ENCODE measurements around the gene RACK1. TPM values are rescaled to one million over a fixed set of nuclear protein-coding genes. Genes with fewer than 3 reads are reported as not detected.

RACK1 gene
- total and polyA plus RNA-seq, 2 of the 13 experiments (the other 11 are each of a cell fraction or from before 2014, with no cell fraction given), result 2,514 to 6,141 TPM

DNA sequence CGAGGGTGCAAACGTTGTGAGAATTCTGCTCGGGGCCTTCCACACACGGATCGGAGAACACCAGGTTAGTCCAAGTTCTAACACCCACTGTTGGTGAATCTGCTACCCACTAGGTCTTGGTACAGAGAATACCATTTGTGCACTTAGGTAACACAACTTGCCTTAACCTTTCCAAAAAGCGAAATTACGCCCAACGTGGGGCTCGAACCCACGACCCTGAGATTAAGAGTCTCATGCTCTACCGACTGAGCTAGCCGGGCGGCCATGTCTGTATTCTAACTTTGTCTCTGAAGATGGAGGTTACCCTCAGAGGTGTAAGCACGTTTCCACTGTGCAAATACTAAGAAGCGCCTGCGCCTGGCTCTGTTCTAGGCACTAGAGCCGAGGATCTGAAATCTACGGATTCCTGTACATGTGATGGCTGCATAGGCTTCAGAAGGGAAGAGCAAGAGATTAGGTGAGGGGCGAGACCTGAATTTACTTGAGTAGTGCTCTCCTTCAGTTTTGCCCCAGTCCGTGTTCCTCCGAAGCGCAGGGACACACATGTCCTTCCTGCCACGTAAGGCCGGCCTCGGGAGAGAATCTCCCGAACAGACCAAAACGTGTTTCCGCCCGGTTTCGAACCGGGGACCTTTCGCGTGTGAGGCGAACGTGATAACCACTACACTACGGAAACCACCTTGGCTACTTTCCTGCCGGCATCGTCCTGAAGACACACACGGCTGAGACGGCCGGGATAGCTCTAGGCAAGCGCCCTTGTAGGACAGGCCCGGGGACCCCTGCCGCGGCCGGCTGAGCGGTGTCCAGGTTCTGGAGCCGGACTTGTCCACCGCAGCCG lies 21.7 kb downstream of the RACK1 start (continued):
- TF ChIP-seq, protein P1, sequence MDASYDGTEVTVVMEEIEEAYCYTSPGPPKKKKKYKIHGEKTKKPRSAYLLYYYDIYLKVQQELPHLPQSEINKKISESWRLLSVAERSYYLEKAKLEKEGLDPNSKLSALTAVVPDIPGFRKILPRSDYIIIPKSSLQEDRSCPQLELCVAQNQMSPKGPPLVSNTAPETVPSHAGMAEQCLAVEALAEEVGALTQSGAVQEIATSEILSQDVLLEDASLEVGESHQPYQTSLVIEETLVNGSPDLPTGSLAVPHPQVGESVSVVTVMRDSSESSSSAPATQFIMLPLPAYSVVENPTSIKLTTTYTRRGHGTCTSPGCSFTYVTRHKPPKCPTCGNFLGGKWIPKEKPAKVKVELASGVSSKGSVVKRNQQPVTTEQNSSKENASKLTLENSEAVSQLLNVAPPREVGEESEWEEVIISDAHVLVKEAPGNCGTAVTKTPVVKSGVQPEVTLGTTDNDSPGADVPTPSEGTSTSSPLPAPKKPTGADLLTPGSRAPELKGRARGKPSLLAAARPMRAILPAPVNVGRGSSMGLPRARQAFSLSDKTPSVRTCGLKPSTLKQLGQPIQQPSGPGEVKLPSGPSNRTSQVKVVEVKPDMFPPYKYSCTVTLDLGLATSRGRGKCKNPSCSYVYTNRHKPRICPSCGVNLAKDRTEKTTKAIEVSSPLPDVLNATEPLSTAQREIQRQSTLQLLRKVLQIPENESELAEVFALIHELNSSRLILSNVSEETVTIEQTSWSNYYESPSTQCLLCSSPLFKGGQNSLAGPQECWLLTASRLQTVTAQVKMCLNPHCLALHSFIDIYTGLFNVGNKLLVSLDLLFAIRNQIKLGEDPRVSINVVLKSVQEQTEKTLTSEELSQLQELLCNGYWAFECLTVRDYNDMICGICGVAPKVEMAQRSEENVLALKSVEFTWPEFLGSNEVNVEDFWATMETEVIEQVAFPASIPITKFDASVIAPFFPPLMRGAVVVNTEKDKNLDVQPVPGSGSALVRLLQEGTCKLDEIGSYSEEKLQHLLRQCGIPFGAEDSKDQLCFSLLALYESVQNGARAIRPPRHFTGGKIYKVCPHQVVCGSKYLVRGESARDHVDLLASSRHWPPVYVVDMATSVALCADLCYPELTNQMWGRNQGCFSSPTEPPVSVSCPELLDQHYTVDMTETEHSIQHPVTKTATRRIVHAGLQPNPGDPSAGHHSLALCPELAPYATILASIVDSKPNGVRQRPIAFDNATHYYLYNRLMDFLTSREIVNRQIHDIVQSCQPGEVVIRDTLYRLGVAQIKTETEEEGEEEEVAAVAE (CRISPR knock-in tag; IDR thresholded peaks at IDR 0.05; ENCODE audit: borderline replicate concordance), result no peak; the same call in 1 of the 2 replicates
- TF ChIP-seq GLI4 (CRISPR knock-in tag; IDR thresholded peaks at IDR 0.05; ENCODE audit: borderline replicate concordance) (no peak; the same call in 1 of the 2 replicates), ZBTB21 (CRISPR knock-in tag; IDR thresholded peaks at IDR 0.05) (no peak), SMAD3 (CRISPR knock-in tag; IDR thresholded peaks at IDR 0.05) (peak; percentile 91), IKZF1 (IDR thresholded peaks at IDR 0.05) (no peak), ZNF343 (CRISPR knock-in tag; IDR thresholded peaks at IDR 0.05) (no peak), ZNF619 (CRISPR knock-in tag; IDR thresholded peaks at IDR 0.05) (peak; percentile 71), ZNF569 (CRISPR knock-in tag; IDR thresholded peaks at IDR 0.05; ENCODE audit: borderline replicate concordance) (no peak), ZNF251 (CRISPR knock-in tag; IDR thresholded peaks at IDR 0.05) (no peak), NFYB (CRISPR knock-in tag; IDR thresholded peaks at IDR 0.05) (no peak), ZZZ3 (CRISPR knock-in tag; IDR thresholded peaks at IDR 0.05; ENCODE audit: borderline replicate concordance) (no peak), TBX3 (IDR thresholded peaks at IDR 0.05; ENCODE audit: borderline replicate concordance) (peak; percentile 49; the same call in 1 of the 2 replicates), ZNF136 (CRISPR knock-in tag; IDR thresholded peaks at IDR 0.05; ENCODE audit: low read depth) (peak; percentile 93; the same call in 1 of the 2 replicates)
- TF ChIP-seq, protein P2, sequence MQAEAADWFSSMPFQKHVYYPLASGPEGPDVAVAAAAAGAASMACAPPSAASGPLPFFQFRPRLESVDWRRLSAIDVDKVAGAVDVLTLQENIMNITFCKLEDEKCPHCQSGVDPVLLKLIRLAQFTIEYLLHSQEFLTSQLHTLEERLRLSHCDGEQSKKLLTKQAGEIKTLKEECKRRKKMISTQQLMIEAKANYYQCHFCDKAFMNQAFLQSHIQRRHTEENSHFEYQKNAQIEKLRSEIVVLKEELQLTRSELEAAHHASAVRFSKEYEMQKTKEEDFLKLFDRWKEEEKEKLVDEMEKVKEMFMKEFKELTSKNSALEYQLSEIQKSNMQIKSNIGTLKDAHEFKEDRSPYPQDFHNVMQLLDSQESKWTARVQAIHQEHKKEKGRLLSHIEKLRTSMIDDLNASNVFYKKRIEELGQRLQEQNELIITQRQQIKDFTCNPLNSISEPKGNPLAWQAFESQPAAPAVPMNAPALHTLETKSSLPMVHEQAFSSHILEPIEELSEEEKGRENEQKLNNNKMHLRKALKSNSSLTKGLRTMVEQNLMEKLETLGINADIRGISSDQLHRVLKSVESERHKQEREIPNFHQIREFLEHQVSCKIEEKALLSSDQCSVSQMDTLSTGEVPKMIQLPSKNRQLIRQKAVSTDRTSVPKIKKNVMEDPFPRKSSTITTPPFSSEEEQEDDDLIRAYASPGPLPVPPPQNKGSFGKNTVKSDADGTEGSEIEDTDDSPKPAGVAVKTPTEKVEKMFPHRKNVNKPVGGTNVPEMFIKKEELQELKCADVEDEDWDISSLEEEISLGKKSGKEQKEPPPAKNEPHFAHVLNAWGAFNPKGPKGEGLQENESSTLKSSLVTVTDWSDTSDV (CRISPR knock-in tag; IDR thresholded peaks at IDR 0.05), result peak; percentile 97
- TF ChIP-seq, protein P3, sequence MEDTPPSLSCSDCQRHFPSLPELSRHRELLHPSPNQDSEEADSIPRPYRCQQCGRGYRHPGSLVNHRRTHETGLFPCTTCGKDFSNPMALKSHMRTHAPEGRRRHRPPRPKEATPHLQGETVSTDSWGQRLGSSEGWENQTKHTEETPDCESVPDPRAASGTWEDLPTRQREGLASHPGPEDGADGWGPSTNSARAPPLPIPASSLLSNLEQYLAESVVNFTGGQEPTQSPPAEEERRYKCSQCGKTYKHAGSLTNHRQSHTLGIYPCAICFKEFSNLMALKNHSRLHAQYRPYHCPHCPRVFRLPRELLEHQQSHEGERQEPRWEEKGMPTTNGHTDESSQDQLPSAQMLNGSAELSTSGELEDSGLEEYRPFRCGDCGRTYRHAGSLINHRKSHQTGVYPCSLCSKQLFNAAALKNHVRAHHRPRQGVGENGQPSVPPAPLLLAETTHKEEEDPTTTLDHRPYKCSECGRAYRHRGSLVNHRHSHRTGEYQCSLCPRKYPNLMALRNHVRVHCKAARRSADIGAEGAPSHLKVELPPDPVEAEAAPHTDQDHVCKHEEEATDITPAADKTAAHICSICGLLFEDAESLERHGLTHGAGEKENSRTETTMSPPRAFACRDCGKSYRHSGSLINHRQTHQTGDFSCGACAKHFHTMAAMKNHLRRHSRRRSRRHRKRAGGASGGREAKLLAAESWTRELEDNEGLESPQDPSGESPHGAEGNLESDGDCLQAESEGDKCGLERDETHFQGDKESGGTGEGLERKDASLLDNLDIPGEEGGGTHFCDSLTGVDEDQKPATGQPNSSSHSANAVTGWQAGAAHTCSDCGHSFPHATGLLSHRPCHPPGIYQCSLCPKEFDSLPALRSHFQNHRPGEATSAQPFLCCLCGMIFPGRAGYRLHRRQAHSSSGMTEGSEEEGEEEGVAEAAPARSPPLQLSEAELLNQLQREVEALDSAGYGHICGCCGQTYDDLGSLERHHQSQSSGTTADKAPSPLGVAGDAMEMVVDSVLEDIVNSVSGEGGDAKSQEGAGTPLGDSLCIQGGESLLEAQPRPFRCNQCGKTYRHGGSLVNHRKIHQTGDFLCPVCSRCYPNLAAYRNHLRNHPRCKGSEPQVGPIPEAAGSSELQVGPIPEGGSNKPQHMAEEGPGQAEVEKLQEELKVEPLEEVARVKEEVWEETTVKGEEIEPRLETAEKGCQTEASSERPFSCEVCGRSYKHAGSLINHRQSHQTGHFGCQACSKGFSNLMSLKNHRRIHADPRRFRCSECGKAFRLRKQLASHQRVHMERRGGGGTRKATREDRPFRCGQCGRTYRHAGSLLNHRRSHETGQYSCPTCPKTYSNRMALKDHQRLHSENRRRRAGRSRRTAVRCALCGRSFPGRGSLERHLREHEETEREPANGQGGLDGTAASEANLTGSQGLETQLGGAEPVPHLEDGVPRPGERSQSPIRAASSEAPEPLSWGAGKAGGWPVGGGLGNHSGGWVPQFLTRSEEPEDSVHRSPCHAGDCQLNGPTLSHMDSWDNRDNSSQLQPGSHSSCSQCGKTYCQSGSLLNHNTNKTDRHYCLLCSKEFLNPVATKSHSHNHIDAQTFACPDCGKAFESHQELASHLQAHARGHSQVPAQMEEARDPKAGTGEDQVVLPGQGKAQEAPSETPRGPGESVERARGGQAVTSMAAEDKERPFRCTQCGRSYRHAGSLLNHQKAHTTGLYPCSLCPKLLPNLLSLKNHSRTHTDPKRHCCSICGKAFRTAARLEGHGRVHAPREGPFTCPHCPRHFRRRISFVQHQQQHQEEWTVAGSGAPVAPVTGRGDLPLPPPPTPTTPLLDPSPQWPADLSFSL (CRISPR knock-in tag; IDR thresholded peaks at IDR 0.05), result peak; percentile 49; the same call in 1 of the 2 replicates

Measured in HepG2 (cell line).